Measurements from ENCODE around the gene SCML1.
"Not testable (repeated sequence)": the region's sequence is repeated elsewhere in the genome, so short reads cannot be mapped to it uniquely, and the experiment has no call there.

SCML1 gene

DNA sequence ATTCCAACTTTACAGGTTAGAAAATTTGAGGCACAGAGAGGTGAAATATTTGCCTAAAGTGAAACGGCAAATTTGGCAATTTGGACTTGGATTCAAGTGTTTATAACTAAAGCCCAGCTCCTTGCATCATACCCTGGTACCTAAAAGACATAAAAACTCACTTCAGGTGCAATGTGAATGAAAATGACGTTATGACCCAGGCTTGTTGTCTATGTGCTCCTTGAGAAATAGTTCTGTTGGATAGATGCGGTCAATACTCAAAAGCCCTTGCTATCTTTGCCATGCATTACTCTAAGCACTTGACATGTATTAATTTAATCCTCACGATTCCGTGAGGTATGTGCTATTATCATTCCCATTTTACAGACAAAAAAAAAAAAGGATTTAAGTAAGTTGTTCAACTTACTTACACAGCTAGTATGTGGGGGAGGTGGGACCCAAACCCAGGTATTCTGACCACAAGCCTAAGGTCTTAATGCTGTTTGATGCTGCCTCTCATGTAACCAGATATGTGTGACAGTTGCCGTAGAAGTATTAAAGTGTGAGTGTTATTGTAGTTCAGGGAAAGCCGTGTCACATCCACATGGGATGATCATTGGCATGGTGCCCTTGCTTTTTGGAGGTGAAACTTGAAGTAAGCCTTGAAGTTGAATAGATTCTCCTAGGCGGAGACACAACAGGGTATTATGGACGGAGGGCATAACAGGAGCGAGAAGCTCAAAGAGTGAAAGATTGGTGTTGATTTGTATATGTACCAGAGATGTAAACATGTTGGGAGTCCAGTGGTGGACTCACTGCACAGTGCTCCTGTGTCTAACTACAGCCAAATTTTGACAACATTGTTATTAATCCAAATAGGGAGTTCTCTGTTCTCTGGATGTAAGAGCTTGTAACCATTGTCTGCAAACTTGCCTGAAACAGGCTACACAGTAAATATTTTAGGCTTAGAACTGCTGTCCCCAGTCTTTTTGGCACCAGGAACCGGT, 3.1 kb downstream of the SCML1 start:
- DNase-seq: no peak

DNA sequence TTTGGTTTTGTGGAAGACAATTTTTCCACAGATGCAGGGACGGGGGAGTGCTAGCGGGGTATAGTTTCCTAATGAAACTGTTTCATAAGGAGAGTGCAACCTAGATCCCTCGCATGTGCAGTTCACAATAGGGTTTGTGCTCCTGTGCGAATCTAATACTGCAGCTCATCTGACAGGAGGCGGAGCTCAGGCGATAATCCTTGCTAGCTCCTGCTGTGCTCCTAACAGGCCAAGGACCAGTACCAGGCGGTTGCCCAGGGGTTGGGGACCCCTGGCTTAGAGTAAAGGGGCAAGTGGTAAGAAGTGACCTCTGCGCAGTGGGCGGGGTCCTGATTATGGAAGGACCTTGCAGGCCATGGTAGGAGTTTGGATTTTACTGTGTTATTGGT, 3.8 kb downstream of the SCML1 start:
- no peak for DNase-seq

DNA sequence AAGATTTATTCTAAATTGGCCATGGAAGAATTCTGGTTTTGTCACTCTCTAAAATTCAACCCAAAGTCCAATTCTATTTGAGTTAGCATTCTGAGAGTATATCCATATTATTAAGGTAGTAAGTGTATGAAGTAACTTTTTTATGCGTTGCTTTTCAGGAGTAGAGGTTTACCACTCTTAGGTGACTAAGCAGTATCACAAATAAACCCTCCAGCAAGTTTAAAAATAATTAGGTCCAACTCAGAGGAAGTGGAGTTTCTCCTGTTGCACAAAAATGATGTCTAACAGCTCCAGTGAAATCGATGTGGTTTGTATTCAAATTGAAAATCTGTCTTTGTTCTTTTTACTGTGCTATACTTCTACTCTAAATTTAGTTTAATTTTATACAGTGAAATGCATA, 6.6 kb downstream of the SCML1 start:
- DNase-seq: no peak

DNA sequence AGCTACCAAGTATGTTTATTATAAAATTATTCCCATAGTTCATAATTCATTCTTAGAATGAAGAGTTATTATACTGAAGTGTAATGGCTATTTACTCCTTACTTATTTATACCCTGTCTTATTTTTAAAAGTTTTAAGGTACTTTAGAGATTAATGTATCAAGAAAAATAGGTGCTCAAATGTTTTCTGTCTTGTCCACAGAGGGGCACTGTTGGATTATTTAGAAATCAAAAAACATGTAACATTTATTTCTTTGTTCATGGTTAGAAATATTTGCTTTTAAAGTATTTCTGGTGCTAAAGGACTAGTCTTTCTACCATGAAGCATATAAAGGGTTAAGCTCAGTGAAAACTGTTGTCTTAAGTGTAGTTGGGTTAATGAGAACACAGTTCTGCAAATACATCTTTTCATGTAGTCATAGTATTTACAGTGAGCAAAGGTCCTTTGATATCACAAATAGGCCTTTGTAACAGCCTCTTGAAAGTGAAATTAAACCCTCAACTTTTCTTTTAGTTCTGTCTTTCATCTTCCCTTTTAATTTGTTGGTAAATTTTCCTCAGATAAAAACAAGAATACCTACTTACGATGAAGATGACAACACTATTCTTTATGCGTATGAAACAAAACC, 7.7 kb downstream of the SCML1 start:
- no peak for DNase-seq

DNA sequence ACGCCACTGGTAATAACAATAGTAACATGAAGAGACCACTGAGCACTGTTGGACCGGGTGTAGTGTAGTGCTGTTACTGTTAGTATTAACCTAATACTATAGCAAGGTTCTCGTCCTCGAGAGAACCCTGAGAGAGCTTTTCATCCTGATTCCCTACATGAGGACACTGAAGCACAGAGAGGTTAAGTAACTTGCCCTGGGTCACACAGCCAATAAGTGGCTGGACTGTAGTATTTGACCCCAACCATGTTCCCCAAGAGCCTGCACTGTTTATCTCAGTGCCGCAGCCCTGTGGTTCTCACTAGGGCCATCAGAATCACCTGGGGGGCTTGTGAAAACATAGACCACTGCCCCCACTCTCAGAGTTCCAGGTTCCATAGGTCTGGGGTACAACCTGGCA, 10.4 kb downstream of the SCML1 start:
- no peak for DNase-seq

DNA sequence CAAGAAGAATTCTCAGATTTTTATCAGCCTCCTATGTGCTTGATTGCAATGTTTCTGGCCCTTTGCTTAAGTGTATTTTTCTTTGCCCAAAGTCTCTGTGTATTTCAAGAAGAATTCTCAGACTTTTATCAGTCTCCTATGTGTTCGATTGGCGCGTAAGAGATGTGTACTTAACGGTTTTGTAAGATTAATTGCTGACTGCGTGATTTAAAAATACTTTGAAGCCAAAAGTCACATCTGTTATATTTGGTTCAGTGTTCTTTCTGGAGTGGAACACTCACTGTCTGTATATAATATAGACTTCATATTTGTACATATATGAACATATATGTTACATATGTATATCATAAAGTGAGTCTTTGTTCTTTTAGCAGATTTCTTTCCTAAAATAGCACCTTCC, 11.4 kb downstream of the SCML1 start:
- no peak for DNase-seq

DNA sequence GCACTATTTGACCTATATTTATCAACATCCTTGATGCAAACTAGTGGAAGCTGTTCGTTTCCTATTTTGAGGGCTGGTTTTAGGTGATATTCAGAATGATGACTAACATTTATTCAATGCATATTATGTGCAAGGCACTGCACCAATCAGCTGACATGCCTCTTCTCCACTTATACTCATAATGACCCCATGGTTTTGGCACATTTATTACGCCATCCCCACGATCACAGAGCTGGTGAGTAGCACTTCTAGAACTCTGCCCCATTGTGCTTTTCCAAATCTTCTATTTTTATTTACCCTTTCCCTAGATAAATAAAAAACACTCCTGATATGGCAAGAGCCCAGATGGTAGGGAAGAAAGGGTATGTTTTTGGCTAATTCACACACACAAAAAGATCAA, 13.1 kb downstream of the SCML1 start:
- no peak for DNase-seq

DNA sequence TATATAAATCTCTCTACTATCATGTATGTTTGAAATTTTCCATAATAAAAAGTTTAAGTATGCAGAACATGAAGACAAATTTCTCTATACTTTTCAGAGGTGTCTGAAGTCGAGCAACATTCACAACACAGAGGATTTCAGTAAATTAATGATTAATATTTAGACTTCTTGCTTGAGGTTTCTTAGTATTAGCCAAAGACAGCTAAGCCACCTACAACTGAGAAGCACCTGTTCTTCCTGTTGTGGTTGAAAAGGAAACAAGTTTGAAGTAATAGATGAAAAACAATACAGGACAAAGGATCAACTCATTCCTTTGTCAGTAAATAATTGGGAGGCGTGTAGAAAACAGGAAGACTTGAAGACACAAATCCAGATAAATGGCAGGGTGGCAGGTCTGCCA, 21.1 kb downstream of the SCML1 start:
- no peak for DNase-seq

DNA sequence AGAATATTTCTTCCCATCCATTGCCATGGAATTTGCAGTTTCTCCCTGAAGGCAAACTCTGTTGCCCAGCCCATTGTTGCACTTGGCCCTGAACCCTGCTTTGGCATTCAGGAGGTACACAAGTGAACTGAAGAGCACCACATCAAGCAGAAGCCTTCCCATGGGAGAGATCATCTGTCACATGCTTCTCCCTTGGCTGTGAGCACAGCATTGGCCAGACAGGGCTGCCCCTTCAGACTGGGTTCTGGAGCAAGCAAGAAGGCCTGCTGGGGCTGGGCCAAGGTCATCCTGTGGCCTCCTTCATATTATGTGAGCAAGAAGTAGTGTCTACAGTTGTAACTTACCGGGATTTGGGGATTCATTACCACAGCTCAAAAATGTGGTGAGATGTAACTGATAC, 22.7 kb downstream of the SCML1 start:
- no peak for DNase-seq

DNA sequence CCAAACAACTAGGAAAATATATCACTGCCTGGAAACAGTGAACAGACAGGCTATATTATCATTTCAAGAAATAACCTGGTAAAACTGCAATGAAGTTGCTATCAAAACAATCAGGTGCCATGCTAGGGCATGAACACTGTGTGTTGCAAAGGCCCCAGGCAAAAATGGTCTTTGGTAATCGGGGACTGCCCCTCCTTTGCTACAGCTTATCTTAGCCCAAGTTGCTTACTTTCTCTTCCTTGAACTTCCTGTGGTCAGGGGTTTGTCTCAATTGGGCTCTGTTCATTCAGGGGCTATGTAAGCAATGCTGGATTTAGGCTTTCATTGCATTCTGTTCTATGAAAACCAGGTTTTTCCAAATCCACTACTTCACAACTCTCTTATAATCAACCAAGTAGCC, 30.4 kb downstream of the SCML1 start:
- no peak for DNase-seq

DNA sequence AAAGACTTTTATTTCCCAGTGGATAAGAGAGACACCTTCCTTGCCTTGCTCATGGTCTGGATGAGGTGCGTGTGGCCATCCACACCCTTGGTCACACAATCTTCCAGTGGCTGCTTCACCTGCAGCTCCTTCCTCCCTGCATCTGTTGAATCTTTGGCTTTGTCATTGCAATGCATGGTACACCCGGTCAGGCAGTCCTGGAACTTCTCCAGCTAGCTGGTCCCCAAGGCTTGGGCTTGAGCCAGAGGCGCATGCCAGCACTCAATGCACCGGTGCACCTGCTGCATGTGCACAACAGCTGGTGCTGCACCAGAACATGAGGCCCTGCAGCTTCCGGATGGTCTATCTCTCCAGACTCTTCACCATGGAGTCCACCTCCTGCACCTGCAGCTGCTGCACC, 31.7 kb downstream of the SCML1 start:
- no peak for DNase-seq

DNA sequence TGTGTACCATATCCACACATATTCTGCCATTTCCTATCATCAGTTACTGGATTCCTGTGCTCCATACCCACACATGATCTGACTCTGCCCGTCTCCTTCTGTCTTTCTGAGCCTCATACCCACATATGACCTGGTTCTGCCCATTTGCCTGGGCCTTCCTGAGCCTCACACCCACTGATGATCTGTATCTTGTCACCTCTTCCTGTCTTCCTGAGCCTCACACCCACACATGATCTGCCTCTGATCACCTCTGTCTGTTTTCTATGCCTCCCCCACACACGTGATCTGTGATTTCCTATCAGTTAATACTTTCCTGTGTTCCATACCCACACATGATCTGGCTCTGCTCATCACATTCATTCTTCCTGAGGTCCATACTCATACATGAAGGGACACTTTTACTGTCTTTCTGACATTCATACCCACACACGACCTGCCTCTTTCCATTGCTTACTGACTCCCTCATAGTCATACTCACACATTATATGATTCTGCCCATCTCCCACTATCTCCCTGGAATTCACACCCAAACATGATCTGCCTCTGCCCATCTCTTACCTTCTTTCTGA, 32.5 kb downstream of the SCML1 start:
- no peak for DNase-seq

DNA sequence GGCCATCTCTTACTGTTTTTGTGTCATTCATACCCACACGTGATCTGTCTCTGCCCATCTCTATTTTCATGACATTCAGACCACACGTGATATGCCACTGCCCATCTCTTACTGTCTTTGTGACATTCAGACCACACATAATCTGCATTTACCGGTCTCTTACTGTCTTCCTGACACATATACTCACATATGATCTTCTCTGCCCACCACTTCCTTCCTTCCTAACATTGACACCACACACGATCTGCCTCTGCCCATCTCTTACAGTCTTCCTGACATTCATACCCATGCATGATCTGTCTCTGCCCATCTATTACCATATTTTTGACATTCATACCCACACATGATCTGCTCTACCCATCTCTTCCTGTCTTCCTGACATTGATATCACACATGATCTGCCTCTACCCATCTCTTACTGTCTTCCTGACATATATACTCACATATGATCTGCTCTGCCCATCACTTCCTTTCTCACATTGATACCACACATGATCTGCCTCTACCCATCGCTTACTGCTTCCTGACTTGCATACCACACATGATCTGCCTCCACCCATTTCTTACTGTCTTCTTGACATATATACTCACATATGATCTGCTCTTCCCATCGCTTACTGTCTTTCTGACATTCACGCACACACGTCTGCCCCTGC, 36.1 kb downstream of the SCML1 start:
- DNase-seq: no peak

DNA sequence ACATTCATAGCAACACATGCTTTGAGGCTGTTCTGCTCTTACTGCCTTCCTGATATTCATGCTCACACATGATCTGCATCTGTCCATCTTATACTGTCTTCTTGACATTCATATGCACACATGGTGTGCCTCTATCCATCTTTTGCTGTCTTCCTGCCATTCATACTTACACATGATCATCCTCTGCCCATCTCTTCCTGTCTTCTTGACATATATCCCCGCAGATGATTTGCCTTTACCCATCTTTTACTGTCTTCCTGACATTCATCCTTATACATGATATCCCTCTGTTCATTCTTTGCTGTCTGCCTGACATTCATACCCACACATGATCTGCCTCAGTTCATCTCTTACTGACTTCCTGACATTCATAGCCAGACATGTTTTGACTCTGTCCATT, 36.8 kb downstream of the SCML1 start:
- no peak for DNase-seq

DNA sequence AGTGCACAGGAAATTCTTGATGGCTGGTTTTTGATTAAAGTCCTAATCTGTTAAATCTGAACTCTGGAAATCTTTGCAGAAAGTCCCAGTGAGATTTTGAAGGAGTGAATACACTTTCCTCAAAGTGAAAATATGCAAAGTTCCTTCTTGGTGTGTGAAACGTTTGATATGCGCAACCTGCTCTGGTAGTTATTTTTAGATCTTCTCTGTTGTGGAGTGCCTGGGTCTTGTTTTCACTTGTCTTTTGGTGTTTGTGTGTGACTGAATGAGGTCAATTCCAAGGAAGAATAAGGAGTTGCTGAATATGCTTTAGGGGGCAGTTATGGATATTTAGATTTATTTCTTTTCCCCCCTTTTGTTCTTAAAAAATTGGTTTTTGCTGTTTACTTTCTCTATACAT, 41.7 kb downstream of the SCML1 start:
- DNase-seq: no peak

DNA sequence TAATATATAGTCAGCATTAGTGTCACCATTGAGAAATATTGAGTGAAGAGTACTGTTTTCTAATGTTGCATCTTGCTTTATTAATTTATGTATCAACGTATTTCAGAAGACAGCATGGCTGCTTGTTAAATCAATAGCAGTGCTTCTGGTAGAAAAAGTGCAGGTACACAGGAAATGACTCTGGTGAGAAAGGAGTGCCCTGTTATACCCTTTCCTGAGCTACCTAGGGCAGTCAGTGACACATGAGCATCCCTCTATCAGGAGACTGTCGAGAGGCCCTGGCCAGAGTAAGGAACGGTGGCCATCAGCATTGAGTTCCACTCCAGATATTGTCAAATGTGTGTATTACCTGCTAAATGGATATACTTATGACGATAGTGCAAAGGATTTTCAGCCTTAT, 42.1 kb downstream of the SCML1 start:
- DNase-seq: no peak

DNA sequence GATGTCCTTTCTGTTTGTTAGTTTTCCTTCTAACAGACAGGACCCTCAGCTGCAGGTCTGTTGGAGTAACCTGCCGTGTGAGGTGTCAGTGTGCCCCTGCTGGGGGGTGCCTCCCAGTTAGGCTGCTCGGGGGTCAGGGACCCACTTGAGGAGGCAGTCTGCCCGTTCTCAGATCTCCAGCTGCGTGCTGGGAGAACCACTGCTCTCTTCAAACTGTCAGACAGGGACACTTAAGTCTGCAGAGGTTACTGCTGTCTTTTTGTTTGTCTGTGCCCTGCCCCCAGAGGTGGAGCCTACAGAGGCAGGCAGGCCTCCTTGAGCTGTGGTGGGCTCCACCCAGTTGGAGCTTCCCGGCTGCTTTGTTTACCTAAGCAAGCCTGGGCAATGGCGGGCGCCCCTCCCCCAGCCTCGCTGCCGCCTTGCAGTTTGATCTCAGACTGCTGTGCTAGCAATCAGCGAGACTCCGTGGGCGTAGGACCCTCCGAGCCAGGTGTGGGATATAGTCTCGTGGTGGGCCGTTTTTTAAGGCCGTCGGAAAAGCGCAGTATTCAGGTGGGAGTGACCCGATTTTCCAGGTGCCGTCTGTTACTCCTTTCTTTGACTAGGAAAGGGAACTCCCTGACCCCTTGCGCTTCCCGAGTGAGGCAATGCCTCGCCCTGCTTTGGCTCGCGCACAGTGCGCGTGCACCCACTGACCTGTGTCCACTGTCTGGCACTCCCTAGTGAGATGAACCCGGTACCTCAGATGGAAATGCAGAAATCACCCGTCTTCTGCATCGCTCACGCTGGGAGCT, 49.5 kb downstream of the SCML1 start:
- not testable (repeated sequence) for DNase-seq

DNA sequence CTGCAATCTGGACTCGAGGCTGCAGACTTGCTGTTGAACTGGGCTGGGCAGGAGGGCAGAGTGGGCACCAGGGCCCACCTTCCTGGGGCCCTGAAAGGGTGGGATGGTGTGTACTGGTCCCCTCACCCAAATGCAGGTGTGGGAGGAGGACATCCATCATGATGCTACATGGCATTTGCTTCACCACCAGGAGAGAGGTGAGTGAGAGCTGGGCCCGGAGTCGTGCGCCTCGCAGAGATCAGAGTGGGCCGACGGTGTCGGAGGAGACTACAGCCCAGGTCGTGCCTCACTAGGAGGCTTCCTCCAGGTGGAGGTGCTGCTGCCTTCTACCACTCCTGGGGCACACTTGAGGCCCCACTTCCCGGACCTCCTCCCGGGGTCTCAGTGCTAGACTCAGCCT, 50.3 kb downstream of the SCML1 start:
- no peak for DNase-seq

DNA sequence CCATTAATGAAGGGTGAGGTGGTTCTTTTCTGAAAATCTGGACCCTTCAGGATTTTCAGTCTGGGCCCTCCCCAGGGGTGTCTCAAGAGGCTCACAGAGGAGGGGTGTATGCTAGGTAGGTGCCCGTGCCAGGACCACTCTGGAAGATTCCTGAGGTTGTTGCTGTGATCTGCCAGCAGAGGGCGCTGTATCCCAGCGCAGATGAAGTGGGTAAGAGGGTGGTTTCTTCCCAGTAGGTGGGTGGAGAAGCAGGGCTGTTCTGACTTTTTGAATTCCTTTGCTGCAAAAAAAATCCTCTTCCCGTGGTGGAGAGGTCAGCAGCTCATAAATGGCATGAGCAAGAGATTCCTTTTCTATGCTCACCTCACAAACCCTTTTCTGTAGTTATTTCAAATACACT, 51.1 kb downstream of the SCML1 start:
- peak; percentile 27 for DNase-seq

DNA sequence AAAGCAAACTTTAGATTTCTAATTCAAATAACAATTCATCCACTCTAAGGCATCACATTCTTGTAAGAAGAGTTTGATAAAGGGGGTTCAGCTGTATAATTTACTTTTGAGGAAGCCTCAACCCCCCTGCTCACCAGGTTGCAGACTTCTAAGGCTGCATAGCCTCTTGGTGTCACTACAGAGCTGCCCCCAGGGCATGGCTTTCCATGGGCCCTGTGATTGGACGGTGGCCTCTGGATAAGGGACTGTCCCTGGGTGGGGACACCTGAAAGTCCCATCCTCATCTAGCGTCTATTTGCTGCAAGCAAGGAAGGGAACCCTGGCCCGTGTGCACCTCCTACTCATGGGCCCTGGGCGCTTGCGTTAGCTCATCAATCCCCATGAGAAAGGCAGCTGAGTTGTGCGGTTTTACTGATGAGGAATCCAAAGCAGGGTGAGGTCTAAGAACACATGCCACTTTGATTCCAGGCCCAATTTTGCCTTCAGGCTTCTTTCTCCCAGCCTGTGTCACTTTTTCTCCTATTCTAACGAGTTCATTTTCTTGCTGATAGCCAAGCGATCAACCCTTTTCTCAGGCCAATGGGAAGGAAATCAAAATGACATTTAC, 51.8 kb downstream of the SCML1 start:
- DNase-seq: no peak

DNA sequence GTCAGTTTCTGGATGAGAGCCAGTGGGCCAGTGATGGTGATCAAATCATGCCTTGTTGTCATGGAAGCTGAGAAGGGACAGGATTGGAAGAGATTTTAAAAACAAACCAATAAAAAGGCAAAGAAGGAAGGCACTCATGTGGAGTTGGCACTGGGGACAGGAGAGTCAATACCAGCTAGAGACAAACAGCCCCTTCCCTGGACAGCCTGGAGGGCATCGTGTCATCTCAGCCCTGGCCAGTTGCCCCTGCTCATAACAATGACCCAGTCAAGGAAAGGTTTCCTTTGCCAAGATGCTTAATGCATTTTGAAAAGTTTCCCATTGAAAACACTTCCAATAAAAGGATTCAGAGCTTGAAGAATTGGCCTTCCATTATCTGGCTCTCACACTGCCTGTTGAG, 55.5 kb downstream of the SCML1 start:
- peak; percentile 54 for DNase-seq

DNA sequence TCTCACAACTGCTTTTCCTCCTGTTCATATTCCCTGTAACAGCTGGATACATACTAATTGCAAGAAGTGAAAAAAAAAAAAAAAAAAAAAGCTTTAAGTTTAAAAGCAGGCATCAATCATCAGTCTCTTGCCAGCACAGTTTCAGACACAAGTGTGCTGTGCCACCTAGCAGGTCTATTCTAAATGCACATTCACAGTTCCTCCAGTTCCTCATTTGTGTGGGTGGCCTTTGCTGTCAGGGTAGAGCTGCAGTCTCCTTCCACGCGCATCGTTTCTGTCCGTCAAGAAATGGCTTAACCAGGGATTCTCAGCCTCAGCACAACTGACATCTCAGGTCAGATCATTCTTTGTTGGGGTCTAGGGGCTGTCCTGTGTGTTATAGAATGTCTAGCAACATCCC, 61.6 kb downstream of the SCML1 start:
- DNase-seq: no peak

Measured in DMS79 treated with DMSO at 0.1 percent for 48 hours (cell line).